Measurements from ENCODE around the gene LRFN2.

GRCh38 chr6:40419377-40419776 lies 167.8 kb downstream of the LRFN2 start:
- 0 out of 2 replicates have a peak, but pooled peaks have one; percentile 13 for TF ChIP-seq CTCF (conservative IDR thresholded peaks at IDR 0.05; ENCODE audit: low read length)
- no peak for TF ChIP-seq EZH2phosphoT487 (IDR thresholded peaks at IDR 0.05; ENCODE audit: borderline replicate concordance)

Measured in Loucy (cell line).